Measurements from ENCODE around the gene HOXD9. TPM values are rescaled to one million over a fixed set of nuclear protein-coding genes. Genes with fewer than 3 reads are reported as not detected.

HOXD9 gene
- total and polyA plus RNA-seq, 2 of the 8 experiments (the other 6 are each of a cell fraction or from before 2014, with no cell fraction given) = not detected

DNA sequence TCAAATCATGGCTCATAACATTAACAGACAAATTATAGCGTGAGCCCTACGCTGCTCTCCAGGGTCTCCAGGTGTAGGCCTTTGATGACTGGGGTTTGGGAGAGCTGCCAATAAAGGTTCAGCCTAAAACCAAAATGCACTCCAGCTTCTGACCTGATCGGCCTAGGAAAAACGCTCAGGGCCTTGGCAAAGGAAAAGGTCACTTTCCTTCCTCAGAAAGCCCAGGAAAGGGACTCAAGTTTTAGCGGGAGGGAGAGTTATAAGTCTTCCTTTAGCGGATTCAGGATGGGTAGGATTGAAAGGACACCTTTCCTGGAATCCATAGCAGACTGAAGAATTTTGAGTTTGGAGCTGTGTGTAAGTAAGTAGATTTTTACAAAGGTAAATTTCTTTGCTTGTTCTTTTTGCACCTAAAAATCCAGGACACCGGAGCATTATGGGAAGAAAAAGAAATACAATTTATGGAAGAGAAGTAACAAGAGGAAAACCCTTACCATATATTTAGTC is 47.5 kb upstream of the HOXD9 start:
- H3K4me2 ChIP-seq (ENCODE audit: insufficient read depth in 1 of 2, low read depth in 2 of 2, low read length in 2 of 2) = peak overlapping the region; percentile 30 to 52; a peak in 2 of 4 replicates
- peaks cover 8 to 12% of the 10 kb centered on the region in 2 experiments for H4K20me1 ChIP-seq (replicated peaks in 1 of 2; ENCODE audit: control insufficient read depth in 1 of 2, insufficient read depth in 2 of 2, low read length in 2 of 2)

More for the DNA sequence above, 47.5 kb upstream of the HOXD9 start:
- H2AFZ ChIP-seq (ENCODE audit: low read length) = no peak overlapping the region
- no peak for DNase-seq (ENCODE audit: low read depth in 1 of 2, low spot score in 2 of 2)
- no peak overlapping the region for H2BK120ac ChIP-seq (replicated peaks; ENCODE audit: low read depth, low read length)
- no peak overlapping the region for H4K8ac ChIP-seq (ENCODE audit: extremely low read depth, insufficient read depth, low read length)
- H3K14ac ChIP-seq (ENCODE audit: insufficient read length) = no peak overlapping the region
- no peak overlapping the region for H2BK15ac ChIP-seq (ENCODE audit: low read length)
- TF ChIP-seq CEBPB (IDR thresholded peaks at IDR 0.05; ENCODE audit: low read depth, low read length) (no peak), SUZ12 (IDR thresholded peaks at IDR 0.05; ENCODE audit: low read length) (peak; percentile 82), EZH2 (IDR thresholded peaks at IDR 0.05; ENCODE audit: low read depth, low read length, severe bottlenecking) (peak; percentile 69), RNF2 (IDR thresholded peaks at IDR 0.05; ENCODE audit: borderline replicate concordance, low read depth, low read length, missing control alignments, poor library complexity, severe bottlenecking) (peak; percentile 46)
- no peak overlapping the region for H3K27ac ChIP-seq (ENCODE audit: low read depth, low read length)
- no peak overlapping the region for H4K91ac ChIP-seq (replicated peaks; ENCODE audit: insufficient read length, low read length)
- H3K4me3 ChIP-seq (ENCODE audit: extremely low read depth in 1 of 4, insufficient read depth in 2 of 4, low read depth in 3 of 4, low read length in 4 of 4) = no peak overlapping the region; a peak in 1 of 8 replicates
- peaks cover 3 to 14% (median 7%) of the 10 kb centered on the region in 4 experiments; a peak in 6 of 7 replicates for H3K4me1 ChIP-seq (replicated peaks in 1 of 4; ENCODE audit: control insufficient read depth in 3 of 4, insufficient read depth in 4 of 4, low read length in 3 of 4)
- no peak for FAIRE-seq
- no peak overlapping the region for H2BK20ac ChIP-seq (ENCODE audit: low read length)
- no peak overlapping the region for H3K56ac ChIP-seq (replicated peaks; ENCODE audit: insufficient read length, low read depth, low read length)
- peaks cover 0 to 6% (median 0%) of the 10 kb centered on the region in 4 experiments; a peak in 1 of 8 replicates for H3K36me3 ChIP-seq (ENCODE audit: control insufficient read depth in 2 of 4, insufficient read depth in 4 of 4, low read length in 3 of 4)
- no peak overlapping the region for H2BK5ac ChIP-seq (ENCODE audit: low read depth, low read length)
- 16% methylated on average over 7 of the region's 7 CpGs; no CpG with 5 or more reads in 1 of the 2 experiments for WGBS, 2 experiments (ENCODE audit: extremely low coverage in 1 of 2, insufficient coverage in 1 of 2, insufficient read length in 1 of 2, insufficient replicate concordance in 2 of 2, low coverage in 1 of 2, low lambda C conversion rate in 2 of 2, missing lambda C conversion rate in 1 of 2)
- no peak overlapping the region for H2BK12ac ChIP-seq (ENCODE audit: low read depth, low read length)
- no peaks in the 10 kb centered on the region for H3K79me2 ChIP-seq (ENCODE audit: control insufficient read depth in 1 of 2, insufficient read depth in 2 of 2, low read length in 2 of 2)
- H3K23ac ChIP-seq (ENCODE audit: insufficient read length) = no peak overlapping the region
- ChIA-PET POLR2A (ENCODE audit: partially characterized antibody) (no interaction called here), CTCF (ENCODE audit: partially characterized antibody) (interaction anchor here (0.9 to 3.7 kb wide), 10 partner anchors 7 to 1073 kb away, joined by 3 to 26 read pairs (median 4); no protein-coding TSS in a partner anchor)
- H3K9me3 ChIP-seq (ENCODE audit: insufficient read depth in 2 of 2, low read depth in 1 of 2, low read length in 1 of 2) = no peaks in the 10 kb centered on the region
- H3K27me3 ChIP-seq (replicated peaks in 1 of 4; ENCODE audit: control insufficient read depth in 3 of 4, extremely low read depth in 1 of 4, insufficient read depth in 3 of 4, low read length in 3 of 4) = peaks cover 88 to 100% (median 94%) of the 10 kb centered on the region in 4 experiments
- no peak overlapping the region for H3K18ac ChIP-seq (ENCODE audit: extremely low read depth, low read length)
- H3K23me2 ChIP-seq (ENCODE audit: low read depth, low read length) = peaks cover 6% of the 10 kb centered on the region; the same call in 1 of the 2 replicates
- no peaks in the 10 kb centered on the region for H3K79me1 ChIP-seq (ENCODE audit: low read depth, low read length)
- H3K4ac ChIP-seq (replicated peaks; ENCODE audit: insufficient read length, low read depth, low read length) = no peak overlapping the region
- H4K5ac ChIP-seq (ENCODE audit: insufficient read length, low read depth, low read length) = no peak overlapping the region
- H2AK5ac ChIP-seq (ENCODE audit: low read depth, low read length) = no peak overlapping the region
- no peak overlapping the region for H3K9ac ChIP-seq (replicated peaks in 1 of 4; ENCODE audit: extremely low read depth in 1 of 4, low read depth in 3 of 4, low read length in 3 of 4)
